ENCODE results near the gene HOXA9.

Gene HOXA9

DNA sequence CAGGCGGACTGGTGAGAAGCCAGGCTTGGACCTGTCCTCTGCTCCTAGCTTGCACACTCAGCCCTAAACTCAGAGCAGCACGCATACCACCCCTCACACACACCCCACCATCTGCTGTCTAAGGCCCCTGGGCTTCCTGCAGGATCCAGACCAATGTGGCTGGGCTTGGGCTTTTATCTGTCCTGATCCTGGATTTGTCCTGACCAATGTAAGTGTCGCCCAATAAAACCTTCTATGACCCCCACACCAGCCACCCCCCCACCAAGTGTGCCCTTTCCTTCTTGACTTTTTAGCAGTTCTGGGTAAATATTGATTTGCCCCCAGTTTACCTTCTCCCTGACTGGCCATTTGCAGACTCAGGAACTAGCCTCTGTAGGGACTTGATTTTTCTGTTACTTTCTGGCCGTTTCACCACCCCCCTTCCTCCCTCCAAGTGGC lies 36.3 kb upstream of the HOXA9 start:
- FAIRE-seq = no peak
- no peak for DNase-seq (ENCODE audit: insufficient read length, low spot score)

DNA sequence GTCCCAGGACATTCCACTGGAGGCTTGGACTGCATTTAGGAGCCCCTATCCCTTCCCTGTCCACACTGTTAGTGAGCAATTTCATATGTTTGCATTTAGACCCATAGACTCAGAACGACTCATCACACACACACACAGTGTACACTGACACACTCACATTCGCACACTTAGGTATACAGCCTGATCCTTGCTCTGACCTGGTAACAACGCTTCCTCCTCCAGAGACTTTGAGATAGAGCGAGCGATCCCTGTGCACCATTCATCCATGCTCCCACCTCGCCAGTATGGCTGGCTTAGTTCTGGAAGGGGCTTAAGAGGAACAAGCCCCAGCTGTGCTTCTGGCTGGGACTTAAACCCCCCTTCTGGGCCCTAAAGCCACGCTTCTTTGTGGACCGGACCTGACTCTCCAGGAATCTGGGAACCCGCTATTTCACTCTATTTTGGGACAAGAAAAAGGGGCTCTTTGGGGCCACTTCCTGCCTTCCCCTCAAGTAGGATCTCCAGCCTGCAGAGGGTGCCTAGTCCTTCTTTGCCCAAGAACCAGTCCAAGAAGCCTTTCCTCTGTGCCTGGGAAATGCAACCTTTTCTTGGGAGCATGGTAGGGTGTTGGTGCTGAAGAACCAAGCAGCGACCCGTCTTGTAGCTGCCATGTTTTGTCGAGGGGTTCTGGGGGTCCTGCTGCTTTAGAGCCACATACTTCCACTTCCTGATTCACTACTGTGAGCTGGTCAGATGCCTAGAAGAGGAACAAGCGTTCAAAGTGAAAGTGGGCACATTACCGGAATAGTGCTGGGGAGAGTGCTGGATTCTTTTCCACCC lies 35.6 kb upstream of the HOXA9 start:
- peak; percentile 82 for FAIRE-seq
- no peak for DNase-seq (ENCODE audit: insufficient read length, low spot score)

DNA sequence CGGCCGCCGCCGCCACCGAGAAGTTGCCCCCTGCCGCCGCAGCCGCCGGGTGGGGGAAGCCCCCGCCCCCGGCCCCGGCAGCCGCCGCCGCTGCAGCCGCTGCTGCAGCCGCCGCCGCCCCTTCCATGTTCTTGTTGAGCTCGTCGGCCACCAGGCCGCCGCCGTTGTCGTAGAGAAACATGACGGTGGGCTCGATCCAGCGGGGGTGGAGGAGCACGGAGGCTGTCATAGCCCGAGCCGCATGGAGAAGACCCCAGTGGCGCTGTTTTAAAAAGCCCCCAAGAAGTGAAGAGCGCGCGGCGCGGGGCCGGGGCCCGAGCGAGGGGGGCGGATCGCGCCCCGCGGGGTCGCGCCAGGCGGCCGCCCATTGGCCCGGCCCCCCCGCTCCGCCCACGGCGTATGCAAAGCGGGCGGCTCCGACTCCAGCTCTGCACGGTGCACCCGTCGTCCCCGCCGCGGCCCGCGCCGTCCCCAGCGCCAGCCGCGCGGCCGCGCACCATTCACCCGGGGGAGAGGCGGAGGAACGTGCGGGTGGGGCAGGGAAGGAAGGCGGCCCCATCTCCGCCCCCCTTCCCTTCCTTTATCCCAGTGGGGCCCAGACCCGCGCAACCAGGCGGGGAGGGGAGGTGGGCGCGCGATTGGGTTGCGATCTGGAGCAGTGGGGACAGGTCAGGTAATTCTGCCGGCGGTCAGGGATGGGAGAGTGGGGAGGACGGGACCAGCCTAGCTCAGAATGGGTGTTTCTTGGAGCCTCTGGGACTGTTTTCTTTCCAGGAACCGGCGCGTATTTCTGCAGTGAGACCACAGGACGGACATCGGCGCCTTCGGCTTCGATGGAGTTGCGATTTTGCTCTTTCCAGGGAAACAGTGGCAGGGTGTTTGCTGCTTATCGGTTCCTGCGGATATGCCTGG lies 34.8 kb upstream of the HOXA9 start, which contains the start of gene HOXA13:
Gene HOXA13, minus strand, starts transcription at position 243 of the 912 bp plus-strand sequence. Its CDS starts 14 bp downstream, at position 229.
- FAIRE-seq = peak; percentile 93
- peak; percentile 72 for DNase-seq (ENCODE audit: insufficient read length, low spot score)

DNA sequence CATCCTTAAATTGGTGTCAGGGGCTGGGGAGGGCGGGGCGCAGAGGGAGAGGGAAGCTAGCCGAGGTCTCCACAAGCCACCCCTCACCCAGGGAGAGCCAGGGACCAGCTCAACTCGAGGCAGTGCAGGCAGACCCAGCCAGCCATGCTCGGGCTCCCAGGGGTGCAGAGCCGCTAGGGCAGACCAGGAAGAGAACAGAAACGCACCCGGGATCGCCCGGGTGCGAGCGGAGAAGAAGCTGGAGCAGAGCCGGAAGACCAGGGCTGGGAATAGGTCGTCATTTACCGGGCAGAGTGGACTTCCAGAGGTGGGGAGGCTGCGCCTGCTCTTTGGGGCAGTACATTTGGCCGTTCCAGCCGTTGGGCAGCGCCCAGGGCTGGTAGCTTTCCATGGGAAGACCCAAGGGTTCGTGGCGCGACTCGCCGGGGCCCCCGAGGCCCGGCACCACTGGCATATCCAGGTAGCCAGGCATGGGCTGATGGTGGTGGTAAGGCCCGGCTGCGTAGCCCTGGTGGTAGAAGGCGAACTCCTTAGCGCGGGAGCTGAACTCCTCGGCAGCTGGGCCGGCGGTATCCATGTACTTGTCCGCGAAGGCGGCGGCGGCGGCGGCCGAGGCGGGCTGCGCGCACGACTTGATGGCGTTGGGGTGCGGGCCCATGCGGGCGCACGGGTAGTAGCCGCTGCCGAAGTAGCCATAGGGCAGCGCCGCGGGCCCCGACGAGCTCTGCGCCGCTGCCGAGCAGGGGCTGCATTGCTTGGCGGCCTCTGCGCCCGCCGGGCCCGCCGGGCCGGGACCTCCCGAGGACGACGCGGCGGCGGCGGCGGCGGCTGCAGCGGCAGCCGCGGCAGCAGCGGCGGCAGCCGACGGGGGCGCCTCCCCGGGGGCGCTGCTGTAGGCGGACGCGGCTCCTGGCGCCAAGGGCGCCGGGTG lies 33.8 kb upstream of the HOXA9 start:
- FAIRE-seq (no peak), DNase-seq (ENCODE audit: insufficient read length, low spot score) (no peak)

DNA sequence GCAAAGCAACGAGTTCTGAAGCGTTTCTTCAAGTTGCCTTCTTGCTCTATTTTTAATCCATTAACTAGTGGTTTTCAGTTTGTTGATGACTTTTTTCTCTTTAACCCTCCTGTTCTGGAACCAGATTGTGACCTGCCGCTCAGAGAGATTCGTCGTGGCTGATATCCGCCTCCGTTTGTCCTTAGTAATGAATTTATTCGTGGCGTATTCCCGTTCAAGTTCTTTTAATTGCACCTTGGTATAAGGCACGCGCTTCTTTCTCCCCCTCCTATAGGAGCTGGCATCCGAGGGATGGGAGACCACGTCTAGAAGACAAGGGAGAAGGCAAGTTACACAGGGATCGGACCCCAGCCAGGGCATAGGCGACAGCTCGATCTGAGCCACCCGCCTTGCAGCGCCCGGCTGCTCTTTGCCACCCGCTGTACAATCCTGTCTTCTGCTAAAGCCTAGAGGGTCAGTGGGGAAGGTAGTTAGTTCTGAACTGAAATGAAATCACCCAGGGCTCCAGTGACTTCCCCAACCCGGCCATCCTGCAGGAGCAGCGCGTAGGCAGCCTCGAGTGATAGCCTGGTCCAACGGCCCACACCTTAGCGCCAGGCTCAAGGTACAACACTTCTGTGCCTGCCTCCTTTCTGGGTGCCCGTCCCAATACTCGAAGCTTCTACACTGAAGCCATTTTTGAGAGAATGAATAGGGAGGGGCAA lies 33.0 kb upstream of the HOXA9 start:
- DNase-seq (ENCODE audit: insufficient read length, low spot score) (no peak), FAIRE-seq (peak; percentile 36)

DNA sequence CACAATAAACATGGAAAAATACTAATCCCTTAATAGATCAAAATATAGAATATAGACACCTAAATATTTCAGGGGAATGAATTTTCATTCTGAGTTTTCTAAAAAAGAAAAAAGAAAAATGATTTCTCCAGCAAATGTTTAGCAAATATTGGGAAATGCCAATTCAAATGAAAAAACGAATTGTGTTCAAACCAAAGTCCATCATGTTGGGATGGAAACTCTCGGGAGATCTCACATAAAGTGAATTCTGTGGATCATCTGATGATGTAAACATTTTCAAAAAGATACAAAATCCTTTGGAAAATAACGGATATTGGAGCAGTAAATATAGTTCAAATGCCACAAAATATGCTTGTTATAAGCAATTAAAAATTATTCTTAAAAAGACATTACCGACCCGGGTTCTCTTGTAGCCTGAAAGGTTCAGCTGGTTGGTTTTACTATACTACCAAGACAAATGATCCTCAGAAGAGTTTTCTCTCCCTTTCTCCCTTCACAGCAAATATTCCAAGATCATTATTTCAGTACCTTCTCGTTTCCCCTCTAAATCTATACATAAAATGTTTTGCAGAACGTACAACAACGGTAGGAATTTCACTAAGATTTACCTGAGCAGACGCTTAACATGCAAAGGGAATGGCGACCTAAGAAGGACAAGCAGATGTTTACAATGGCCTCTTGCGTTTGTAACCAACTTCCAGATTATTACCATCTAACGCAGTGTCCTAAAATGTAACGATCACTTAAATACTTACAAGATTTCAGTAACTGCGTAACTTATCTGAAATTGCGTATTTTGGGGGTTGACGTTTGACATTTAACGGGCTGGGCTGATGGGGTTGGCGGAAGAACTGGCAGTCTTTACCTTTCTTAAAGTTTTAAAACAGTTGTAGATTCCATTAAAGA lies 32.1 kb upstream of the HOXA9 start:
- FAIRE-seq (no peak), DNase-seq (ENCODE audit: insufficient read length, low spot score) (no peak)

DNA sequence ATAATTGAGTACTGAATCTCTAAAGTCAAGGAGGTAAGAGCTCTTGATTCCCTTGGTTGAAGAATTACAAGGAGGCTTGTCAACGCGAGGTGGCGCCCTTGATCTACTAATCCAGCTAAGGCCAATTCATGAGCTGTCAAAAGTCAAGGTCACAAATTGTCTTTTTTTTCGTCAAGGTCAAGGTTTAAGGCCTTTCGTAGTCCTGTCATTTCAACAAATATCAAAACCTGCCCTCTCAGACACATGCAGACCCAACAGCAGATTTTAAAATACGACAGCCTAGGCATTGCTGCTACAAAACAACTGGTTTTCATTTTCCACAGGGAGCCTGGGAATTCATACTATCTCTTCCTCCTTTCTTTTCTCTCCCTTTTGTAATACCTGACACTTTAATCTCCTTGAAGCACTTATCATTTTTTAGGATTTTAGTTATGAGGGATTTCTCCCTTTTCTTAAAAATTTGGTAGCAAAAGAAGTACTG lies 31.0 kb upstream of the HOXA9 start:
- DNase-seq (ENCODE audit: insufficient read length, low spot score) (no peak), FAIRE-seq (no peak)

DNA sequence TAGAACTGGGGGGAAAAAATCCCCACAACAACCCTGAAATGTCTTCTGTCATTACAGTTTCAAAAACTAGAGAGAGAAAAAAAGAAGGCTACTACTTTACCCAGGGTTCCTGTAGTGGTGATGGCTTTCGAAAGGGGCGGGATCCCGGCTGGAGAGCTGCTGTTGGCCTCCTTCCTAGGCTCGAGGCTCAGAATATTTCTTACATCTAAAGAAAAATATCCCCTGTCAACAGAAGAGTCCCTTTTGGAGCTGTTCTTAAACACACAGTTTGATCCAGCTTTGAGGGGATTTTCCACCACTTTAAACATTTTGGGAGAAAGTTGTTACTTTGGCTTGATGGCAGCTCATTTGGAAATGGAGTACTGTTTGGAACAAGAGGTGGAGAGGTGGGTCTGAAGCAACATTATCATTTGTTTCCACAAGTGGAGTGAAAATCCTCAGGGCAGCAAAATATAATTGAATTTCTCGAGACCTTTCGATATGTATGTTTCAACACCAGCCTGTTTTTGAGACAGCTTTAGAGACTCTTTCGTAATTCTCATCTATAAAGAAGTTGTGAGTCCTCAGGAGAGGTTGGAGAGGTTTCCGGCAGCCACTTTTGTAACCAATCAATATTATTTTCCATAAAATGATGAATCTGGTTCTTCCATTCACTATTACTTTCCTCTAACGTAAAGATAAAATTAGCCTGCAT lies 29.5 kb upstream of the HOXA9 start:
- FAIRE-seq = no peak
- no peak for DNase-seq (ENCODE audit: insufficient read length, low spot score)

DNA sequence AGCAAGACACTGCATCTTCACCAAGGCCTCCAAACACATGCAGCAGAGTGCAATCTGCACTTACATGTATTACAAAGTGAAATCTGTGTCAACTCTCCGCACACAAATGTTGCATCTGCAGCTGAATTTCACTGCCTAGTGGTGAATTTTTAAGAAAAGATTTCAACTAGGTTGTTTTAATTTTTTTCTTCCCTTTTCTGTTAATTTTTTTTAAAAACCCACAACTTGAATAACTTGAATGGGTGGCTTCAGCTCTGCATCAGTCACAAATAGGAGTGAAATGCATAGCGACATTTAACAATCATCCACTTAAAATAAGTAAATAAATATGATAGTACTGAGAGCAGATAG lies 28.6 kb upstream of the HOXA9 start:
- DNase-seq (ENCODE audit: insufficient read length, low spot score) = no peak
- no peak for FAIRE-seq

DNA sequence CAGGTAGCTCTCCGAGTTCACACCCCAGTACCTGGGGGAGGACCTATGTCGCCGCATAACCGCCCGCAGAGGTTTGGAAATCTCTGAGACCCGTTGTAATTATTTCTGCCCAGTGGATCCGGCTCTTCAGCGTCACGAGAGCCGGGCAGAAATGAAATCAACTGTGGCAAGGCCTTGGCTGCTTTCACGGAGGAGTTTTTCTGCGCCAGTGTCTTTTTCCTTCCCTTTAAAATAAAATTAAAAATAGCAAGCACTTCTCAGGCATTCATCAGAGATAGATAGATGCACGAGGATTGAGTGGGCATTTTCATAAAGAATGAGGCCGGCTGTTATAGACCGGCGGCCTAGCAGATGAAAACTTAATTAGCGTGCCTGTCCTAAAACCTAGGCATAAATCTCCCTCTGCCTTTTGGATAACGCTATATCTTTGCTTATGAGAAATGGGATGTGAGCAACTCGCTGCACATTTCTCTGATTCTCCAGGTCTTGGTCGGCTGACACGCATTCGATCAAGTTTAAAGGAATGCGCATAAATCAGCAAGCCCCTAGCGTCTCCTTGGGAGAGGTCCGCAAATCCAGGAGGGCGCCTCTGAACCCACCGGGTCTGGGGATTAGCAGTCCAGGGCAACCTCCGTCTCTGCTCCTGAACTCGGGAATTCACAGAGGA lies 28.1 kb upstream of the HOXA9 start:
- DNase-seq (ENCODE audit: insufficient read length, low spot score) = no peak
- FAIRE-seq = no peak

DNA sequence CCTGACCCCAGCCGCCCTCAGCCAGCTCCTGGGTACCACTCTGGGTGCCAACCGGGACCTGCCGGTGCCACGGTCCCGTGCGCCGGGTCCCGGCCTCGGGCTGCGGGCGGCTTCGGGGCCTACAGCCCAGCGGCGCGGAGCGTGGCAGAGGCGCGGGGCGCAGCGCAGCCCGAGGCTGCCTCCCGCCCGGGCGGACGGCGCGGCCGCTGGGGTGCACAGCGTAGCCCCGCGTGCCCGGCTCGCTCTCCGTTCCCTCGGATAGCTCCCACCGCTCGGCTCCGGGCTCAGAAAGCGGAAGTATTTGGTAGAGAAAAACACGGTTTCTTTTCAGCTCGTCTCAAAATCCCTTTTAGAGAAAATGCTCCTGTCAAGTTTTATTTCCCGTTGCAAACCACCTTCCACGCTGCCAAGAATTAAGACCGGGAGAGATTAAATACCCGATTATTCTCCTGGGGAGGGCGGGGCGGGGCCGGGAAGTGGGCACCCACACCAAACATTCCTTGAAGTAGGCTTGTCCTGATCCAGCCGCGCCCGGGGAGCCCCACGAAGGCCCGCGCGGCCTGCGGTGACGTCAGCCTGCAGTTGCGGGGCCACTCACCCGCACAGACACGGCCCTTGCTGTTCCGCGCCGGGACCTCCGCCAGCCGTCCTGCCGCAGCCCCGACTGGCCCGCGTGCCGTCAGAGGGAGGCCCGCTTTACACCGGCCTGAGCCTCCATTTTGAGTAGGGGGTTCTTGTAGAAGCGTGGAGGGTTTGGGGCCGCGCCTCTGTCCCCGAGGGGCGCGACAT lies 27.4 kb upstream of the HOXA9 start:
- DNase-seq (ENCODE audit: insufficient read length, low spot score) (no peak), FAIRE-seq (peak; percentile 71)

DNA sequence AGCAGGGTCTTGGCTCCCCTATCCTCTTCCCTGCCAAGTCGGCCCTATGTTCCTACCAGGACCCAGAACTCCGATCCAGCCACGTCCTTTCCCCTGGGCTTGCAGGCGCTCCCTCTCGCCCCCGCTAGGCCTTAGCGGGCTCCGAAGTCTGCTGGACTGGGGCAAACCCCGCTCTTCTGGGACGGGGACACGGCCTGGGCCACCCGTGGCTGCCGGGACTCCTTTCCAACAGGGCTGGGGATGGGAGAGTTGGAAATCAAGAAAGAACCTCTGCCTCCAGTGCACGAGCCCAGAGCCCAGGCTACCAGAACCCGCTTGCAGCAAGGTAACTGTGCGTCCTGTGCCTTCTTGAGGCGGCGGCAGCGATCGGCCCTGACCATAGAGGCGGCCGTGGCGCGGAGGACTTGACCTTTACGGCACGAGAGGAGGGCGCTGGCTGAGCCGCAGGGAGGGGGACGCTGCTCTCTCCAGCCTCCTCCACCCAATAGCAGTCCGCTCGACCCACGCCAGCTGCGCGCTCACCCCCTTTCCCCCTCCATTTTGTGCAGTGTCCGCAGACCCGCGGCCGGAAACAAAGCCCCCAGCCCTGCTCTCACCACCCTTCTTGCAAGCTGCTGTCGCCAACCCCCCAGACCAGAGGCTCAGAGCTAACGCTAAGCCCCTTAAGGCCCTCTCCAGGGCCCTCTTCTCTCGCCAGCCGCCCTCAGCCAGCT lies 26.7 kb upstream of the HOXA9 start:
- DNase-seq (ENCODE audit: insufficient read length, low spot score) (no peak), FAIRE-seq (no peak)

DNA sequence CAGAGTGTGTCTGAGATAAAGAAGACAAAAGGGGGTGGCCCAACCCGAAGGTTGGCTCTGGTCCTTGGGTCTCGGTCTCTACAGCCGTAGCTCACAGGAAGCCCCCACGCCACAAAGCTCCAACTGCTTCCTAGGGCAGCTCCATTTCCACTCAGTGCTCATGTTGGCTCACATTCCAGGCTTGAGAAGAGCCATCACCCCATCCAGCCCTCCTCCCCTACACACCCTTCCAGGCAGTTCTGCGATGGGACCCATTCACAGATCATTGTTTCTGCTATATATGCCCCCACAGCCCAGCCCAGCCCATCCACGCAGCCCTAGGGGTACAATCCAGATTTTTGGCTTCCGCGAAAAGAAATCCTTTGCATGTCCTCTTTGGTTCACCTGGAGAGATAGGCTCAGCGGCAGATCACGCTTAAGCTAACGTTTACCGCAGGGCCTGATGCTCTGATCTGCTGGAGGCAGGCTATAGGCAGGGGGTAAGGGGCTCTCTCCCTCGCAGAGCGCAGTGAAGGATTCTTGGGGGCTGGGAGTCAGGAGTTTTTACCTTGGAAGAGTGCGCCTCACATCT lies 25.9 kb upstream of the HOXA9 start:
- no peak for DNase-seq (ENCODE audit: insufficient read length, low spot score)
- no peak for FAIRE-seq

DNA sequence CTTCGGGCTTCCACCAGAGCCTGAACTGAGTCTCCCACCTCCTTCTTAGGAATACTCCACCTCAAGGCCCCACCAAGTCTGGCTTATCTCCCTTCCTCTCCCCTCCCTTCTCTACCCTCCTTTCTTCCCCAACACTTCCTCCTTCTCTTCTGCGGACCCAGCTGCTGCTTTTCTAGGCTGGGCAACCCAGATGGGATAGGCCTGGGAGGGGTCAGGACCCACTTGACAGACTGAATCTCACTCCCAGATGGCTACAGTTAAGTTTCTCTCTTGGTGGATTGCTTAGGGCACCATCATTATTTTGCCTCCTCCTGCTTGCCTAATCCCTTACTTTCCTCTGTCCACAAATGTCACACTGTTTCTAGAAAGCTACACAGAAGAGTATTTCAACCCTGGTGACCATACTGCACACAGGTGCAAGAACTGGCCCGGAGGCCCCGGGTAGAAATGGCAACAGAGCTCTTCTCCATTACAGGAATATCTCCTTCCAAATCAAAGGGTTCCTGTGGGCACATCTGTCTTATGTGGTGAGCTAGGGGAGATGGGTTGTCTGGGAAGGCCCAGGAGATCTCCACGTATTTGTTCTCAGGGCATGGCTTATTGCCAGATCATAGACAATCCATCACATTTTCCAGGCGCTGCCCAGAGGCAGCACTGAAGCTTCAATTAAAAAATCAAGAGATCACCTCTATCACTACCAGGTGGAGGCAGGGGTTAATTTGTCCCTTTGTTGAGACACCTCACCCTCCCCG lies 24.8 kb upstream of the HOXA9 start:
- FAIRE-seq = no peak
- no peak for DNase-seq (ENCODE audit: insufficient read length, low spot score)

DNA sequence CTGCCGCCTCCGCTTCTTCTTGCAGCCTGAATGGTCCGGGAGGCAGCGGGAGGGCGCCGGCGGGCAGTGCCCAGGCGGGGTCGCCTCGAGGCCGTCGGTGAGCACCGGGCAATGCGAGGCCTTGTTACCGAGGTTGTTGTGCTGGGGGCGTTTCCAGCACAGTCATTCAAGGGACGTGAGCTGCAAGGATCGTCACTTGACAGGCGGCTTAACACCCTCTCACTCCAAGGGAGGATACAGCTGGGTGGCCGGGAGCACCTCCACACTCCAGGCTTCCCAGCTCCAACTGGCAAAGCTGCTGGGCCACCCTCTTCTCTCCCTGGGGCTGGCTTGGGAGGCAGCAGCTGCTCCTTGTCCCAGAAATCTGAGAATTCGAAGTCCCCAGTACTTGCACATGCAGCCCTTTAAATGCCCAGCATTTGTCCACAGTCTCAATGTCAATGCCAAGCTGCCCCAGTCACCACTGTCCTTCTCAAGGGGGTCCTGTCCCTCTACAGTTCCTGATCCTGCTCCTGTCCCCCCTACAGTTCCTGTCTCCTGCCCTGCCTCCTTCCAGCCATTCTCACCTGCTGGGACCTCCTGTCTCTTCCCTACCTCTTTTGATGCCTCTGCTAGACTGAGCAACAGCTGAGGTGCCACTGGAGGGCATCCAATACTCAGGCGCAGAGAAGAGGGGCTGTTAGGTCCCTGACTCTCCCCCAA lies 24.1 kb upstream of the HOXA9 start:
- FAIRE-seq = peak; percentile 80
- no peak for DNase-seq (ENCODE audit: insufficient read length, low spot score)

All from HTR-8/SVneo (cell line).